Activated effector memory CD4-positive, alpha-beta T cell treated with Interleukin-2 at 50 U/mL for 16 hours (primary cell): Measurements from ENCODE around the gene TMOD2.
A peak's percentile ranks its signal among the peaks of the same experiment; 100 is the strongest.

Source experiments
- DNase-seq: peaks from one replicate; pipeline ENCODE4 v3.0.0-alpha.2; 2020

TMOD2 gene

DNA sequence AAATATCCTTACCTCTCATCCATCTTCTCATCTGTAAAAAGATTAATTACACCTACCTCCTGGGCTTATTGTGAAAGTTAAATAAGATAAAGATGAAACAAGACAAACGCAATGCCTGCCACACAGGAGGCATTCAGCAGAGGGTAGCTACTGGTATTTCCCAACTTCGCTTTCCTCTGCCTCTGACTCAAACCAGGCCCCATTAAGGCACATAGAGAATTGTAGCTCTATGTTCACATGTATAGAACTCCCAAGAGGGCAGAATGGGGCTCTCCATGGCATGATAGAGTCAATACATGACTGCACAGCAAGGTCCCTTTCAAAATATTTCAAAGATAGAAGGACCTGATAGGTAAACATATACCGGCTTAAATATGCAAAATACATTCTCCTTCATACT is 15.3 kb upstream of the TMOD2 start:
- no peak for DNase-seq

DNA sequence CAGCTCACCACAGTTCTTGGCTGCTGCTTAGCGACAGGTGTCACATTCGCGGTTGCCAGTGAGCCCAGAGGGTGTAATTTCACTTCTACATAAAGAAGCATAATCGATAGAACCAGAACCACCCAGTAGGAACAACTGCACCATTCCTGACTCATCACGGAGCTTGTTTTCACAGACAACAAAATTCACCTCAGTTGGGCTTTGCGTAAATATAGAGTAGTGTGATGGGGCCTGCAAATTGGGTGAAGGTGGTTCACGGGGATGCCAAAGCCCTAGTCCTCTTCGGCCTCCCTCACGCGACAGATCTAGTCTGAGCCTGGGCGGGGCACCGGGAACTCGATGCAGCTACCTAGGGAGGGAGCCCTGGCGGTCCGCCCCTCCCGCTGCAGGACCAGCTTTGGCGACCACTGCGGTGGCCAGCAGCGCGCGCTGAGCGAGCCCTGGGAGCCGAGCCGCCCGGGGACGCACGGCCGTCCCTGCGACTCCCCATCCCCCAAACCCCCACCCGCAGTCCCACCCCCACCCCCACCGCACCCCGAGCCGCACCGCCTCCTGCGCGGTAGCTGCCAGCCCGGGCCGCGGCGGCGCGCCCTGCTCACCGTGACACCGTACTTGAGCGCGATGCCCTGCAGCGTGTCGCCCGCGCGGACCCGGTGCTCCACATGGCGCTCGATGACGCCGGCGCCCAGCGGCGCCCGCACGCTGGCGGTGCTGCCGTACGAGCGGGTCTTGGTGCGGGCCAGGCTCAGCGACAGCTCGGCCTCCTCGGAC is 14.5 kb upstream of the TMOD2 start:
- DNase-seq: peak; percentile 53

DNA sequence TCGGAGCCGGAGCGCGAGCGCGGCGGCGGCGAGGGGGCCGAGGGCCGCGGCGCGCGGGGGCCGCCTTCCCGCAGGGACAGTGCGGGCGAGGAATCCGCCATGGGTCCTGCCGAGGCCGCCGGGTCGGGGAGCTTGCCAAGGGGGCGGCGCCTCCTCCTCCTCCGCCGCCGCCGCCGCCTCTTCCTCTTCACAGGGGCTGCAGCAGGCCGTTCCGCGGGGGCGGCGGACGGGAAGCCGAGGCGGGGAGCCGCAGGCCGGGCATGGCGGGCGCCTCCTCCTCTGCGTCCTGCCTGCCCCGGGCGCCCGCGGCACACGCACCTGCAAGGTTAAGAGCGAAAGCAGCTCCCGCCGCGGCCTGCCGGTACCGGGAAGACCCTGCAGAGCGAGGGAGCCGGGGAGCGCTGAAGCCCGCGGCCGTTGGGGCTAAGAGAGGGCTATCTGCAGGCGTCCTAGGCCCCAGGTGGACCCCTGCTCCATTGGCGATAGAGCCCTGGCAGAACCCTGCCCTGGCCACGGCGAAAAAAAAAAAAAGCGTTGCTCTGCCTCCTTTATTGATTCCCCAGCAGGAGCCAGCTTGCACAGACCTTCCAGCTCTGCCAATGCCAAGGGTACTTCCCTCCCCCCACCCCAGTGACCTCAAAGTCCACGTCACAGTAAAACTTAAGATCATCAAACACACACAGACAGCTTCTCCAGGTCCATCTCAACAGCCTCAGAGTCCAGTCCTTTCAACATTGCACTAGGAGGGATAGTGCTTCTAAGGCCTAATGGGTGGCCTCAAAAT is 13.7 kb upstream of the TMOD2 start, which contains the start of gene LYSMD2:
Gene LYSMD2 (minus strand): TSS at position 134 of the 784 bp plus-strand sequence. CDS start 33 bp downstream, at position 101.
- peak; percentile 62 for DNase-seq

DNA sequence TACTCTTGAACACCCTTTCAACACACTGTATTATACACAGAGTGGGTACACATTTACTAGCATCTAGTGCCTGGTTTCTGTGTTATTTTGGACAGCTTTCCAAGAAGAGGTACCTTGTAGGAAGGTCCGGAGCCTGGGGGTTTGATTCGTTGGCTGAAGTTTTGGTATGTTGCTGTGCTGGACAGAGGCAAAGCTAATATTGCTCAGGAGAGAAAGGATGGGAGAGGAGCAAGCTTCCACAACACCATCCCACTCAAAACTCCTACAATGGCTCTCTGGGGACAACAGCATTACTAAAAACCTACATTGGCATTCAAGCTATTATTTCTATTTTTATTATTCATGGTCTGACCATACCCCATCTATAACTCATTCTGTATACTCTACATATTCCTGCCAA is 12.8 kb upstream of the TMOD2 start:
- no peak for DNase-seq

DNA sequence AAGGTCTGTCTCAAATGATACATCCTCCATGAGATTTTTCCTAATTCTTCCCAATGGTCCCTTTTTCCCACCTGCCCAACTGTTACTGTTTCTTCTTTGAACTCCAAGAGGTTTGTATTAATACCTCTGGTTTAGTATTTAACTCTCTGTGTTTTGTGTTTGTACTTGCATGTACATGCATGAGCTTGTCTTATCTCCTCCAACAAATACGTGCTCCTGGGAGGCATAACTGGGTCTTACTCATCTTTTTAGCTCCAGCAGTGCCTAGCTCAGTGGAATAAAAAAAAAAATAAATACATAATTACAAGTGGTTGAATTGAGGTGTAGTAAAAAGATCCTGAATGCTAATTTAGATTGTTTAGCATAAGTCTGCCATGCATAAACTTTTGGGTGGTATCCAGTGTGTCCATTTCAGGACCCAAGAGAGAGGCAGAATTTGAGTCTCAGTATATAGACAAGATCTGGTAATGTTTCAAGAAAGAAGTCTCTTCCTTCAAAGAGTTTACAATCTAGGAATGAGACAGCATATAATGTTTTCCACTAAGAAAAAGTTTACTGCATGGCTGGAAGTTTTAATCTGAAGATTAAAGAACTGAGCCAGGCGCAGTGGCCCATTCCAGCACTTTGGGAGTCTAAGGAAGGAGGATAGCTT is 12.2 kb upstream of the TMOD2 start:
- DNase-seq: no peak

DNA sequence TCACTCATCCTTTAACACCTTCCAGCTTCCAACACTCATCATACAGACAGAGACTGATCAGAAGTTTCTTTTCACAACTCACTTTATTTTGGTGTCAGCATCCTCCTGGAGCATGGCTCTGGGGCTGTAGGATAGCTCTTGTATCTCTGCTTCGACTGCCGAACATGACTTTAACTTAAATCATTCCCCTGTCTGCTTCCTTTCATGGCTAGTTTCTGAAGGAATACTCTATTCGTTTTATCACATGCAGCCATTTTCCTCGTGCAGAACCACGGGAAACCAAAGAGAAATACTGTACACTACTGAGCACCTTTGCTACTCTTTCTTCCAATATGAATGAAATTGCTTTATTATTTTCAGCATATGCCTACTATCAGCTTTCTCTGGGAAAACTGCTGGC is 2.1 kb upstream of the TMOD2 start:
- DNase-seq: no peak

DNA sequence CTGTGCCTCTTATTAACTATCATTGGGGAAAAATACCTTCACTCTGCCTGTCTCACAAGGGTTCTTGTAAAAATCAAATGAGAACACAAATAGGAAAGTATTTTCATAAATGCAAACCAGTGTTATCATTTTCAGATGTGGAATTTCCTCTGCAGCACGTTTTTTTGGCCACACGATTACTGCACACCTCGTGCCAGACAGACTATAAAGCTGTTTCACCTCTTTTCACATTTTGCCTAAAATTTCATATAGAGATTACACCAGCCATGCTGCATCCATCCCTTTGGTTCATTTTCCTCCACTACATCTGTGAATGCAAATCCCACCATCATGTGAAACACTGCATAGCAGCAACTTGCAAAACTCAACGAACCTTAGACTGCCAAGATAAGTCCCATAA is 1.2 kb upstream of the TMOD2 start:
- no peak for DNase-seq

DNA sequence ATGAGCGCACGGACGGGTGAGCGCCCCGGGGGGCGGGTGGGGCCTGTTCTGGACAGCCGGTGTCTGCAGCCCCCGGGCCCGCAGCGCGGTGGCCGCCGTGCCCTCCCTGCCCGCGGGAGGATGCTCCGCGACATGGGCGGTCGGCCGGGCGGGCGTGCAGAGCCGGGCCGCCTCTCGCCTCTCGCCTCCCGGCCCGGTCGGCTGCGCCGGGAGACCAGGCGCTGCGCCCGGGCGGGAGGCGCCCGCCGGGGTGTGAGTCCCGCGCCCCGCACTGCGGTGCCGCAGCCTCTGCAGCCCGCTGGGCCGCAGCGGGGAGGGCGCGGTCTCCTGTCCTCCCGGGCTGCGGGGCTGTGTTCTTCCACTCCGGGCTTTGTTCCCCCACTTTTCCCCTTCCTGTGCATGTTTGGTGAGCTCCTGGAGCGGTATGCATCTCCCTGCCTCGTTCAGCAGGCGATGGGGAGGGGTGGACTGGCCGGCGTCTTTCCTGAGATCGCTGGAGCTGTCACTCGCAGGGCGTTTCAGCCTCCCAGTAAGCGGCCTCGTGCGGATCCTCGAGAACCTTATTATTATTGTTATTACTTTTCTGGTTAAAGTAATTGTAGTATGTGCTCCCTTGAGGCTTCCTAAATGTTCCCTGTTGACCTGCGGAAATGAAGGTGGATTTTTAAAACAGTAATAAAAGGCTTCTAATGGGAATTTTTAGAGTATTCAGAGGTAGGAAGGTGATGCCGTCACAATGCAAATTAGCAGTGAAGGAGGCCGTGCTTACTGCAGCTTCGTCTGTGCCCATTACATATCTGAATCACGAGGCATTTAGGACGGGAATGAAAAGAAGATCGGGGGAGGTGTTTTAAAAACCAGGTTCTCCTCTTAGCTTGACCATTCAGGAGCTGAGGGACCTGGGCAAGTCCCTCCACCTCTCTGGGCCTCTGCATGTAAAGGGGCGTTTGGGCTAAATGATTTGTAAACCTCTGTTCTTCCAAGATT is 593 bp downstream of the TMOD2 start:
- no peak for DNase-seq

DNA sequence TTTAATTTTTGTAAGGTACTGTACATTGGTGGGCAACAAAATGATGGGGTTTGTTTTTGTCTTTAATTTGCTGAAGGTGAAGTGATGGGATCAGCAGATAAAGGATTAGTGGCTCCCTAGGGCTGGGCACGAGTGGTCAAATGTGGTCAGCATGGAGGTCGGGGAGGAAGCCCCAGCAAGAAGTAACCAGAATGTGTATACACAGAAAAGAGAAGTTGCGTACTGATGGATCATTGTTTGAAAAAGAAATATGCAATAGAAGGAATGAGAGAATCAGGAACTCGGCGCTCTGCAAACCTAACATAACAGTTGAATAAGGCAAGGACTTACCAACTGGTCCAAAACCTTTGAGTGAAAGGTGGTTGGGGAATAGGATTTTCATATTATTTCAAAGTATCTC is 1.5 kb downstream of the TMOD2 start:
- DNase-seq: no peak

DNA sequence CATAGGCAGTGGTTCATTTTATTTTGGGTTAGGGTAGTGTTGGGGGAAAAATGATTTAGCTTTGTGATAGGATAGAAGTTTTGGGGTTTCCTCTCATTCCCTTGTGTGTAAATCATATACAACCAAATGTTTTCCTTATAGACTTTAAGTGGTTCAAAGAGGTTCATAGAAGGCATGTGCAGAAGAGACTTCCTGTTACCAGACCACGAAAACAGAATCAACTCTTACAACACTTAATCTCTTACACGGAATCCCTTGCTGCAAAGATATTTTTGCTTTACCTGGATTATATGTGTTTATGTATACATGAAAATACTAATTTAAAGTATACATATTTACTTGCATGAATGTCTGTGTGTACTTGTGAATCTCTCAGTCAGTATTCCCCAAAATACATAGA is 2.9 kb downstream of the TMOD2 start:
- DNase-seq: no peak

DNA sequence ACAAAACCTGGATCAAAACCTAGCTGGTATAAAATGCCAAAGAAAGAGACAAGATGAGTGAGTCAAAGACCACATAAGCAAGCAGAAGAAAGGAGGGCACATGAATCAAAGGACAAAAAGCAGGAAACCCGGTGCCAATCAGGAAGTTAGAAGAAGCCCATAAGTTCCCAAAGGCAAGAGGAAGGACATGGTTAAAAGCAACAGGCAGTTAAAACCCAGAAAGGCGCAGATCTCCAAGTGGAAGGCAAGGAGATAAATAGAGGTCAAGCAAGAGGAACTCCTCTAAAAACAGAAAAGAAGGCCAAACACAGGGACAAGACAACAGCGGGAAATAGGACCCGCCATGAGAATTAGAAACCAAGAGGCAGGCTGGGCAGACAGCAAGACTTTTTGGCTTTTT is 4.4 kb downstream of the TMOD2 start:
- no peak for DNase-seq

DNA sequence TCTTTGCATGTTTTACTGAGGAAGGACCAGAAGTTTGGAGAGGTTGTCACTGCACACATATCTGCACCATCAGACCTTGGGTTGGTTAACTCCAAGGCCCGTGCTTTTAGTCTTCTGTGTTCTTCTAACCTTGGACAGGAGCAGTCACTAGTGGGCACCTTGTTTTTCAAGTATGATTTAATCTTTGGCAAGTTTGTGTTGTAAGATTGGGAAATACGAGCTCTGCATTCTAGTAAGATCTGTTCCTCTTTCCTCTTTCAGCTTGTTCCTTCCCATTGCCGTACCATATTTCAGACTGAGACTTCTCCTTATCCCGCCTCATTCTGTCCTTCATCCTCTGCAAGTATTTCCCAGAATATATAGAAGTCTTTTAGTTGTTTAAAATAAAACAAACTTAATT is 5.1 kb downstream of the TMOD2 start:
- no peak for DNase-seq

DNA sequence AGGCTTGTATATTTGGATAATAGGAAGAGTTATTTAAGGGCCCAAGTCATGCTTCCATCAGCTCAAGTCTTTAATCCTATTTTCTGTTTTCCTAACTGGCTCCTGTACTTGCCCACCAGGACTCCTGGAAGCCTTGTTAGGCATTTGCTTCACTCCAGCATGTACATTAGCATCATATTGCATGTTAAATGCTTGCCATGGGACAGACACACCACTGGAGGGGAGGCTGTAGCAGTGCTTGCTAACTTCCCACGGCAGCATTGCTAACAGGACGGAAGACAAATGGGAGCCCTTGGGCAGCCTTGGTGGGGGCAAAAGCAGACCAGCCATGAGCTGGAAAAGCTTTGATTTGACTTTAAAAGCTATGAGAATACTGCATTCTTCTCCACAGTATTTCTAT is 6.1 kb downstream of the TMOD2 start:
- DNase-seq: no peak

DNA sequence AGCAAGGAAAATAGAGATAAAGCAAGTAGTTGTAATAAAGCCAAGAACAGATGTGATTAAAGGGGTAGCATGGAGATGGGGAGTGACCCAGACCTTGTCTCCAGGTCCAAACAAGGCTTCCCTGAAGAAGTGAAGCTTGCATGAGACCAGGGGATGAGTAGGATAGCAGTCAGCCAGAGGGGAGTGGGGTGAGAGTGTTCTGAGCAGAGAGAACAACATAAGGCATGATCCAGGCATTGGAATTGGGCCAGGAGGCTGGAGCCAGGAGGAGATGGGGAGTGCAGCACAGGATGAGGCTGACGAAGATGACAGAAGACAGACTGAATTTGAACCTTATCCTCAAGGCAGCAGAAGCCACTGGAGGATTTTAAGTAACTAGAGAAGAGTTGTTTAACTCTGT is 7.2 kb downstream of the TMOD2 start:
- no peak for DNase-seq

DNA sequence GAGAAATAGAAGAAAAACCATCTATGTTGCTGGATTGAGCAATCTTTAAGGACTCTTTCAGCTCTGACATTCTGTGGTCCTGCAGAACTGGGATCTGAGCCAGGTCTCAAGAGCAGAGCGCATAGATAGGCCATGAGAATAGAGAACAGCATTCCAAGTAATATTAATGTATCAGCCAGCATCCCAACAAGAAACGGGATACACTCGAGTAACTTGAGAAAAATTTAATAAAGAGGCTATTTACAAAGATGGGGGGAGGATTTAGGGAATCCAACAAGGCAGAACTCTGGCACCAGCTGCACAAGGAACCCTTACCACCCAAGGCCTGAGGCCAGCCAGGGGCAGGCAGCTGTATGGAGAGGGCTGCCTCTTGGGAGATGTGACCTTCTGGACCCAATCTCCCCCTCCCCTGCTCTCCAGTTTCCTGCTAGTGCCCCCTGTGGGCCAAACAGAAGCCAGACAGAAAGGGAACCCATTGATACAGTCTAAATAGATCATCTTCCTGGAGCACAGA is 8.2 kb downstream of the TMOD2 start:
- DNase-seq: no peak

DNA sequence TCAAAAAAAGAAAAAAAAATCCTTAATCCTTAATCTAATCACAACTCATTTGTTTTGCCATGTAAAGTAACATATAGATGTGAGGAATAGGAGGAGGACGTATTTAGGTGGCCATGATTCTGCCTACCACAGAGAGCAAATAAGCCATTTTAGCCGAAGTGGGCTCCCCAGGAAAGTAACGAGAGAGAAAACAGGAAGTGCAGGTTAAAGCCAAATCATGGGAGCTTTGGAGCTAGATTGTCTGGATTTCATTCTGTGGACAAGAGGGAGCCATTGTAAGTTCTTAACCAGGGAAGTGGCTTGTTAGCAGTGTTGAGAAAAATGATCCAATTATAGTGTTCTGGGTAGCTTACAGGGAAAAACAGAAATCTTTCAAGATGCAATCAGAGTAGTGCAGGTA is 9.4 kb downstream of the TMOD2 start:
- no peak for DNase-seq

DNA sequence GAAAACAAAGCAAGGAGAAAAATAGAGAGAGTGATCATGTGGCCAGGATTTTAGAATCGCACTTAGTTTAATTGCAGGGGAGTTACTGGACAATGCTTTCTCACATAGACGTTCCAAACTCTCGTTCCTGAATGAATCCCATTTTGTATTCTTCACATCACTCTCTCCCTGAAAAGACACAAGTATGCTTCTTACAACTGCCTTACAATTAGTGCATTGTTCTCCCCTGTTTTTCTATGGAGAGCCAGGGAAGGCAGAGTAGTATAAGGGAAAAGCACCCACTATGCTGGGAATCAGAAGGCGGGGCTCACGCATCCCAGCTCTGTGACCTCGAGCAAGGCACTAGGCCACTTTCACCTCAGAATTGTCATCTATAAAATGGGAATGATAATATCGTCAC is 14.4 kb downstream of the TMOD2 start:
- no peak for DNase-seq

DNA sequence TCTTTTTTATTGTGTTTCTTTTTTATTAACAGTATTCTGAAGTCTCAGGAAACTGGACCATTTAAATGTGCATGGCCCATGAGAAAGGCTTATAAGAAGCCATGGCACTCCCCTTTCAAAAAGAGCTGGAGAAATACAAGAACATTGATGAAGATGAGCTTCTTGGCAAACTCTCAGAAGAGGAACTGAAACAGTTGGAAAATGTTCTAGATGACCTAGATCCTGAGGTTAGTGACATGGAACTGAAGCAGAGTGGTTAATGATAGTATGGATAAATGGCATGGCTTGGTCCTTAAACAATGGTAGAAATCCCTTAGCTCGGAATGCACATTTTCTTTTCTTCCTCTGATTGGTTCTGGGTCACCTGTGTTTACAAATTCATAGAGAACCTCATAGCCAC is 14.9 kb downstream of the TMOD2 start:
- DNase-seq: no peak

DNA sequence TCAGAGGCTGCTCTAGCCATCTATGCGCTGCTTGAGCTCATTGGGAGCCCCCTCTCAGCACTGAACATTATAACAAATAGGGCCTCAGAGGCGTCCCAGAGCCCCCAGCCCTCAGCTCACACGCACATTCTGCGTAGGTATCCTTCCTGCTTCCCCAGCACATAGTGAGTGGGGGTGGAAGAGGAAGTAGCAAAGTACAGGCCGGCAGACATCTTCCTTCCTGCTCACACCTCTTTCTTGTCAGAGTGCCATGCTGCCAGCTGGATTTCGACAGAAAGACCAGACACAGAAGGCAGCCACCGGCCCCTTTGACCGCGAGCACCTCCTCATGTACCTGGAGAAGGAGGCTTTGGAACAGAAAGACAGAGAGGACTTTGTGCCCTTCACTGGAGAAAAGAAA is 16.6 kb downstream of the TMOD2 start:
- no peak for DNase-seq

DNA sequence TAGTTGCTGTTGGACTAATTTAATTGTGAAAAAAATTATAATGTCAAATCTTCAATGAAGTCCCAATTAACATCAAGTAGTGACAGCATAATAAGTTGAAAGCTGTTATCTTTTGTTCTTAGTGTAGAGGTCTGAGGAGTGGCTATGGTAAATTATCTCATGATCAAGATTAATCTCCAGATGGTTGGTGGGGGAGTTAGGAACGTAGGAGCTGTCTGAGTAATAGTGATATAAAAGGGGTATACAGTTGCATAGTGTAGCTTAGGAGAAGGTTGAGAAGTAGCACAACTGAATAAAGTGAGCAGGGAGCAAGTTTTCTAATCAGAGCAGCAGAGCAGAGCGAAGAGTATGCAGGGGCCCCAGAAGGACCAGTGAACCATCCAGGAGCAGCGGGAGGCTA is 19.5 kb downstream of the TMOD2 start:
- DNase-seq: no peak

DNA sequence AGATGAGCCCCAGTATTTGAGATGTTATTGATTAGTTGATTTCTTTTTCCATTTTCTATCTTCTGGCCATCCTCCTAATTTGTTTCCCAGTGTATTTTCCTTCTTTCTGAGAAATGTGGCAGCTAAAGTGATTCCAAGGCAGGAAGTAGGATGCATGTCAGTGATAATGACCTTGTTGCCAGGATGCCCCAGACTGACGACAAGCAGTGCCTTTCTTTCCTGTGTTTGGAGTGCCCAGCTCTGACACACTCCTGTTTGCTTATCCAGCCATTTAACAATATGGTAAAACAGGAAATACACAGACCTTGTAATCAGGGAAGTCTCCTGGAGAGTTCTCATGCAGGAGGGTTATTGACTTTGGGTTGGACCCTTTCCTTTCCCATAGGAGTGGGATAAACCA is 20.4 kb downstream of the TMOD2 start:
- DNase-seq: no peak

DNA sequence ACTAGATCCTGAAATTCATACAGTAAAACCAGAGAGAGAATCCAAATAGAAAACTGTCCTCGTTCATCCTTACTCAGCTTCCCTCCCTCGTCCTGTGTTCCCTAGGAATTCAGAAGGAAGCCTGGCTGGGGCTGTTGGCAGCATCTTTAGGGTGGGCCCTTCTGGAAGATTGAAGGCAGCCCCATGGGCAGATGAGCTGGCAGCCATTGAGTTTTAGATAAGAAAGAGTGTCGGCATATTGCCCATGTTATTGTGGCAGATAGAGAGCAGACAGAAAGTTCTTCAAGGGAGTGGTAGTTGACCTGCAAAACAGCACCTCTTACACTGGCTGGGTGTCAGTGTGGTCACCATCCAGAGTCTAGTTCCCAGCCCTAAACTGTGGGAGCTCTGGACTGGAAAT is 23.5 kb downstream of the TMOD2 start:
- no peak for DNase-seq
